PC-9 (cell line): Measurements from ENCODE around the gene SAMD11. TPM values are rescaled to one million over a fixed set of nuclear protein-coding genes. Genes with fewer than 3 reads are reported as not detected.

ENCODE experiments used
- BruUV-seq: library from RNA; stranded (reverse); fragments of 400-500 nt; replicated peaks from 2 replicates; lab custom pipeline; 2021; lab: Mats Ljungman, UMichigan
- CTCF ChIA-PET: fragments of 300-600 bp; sonication (Branson Sonifier 250); formaldehyde crosslinking; loops from one replicate; lab custom pipeline; 2022; ENCODE audit warnings: antibody characterized with exemption; lab: Charles Lee
- POLR2A ChIA-PET: fragments of 300-600 bp; sonication (Branson Sonifier 250); formaldehyde crosslinking; loops from one replicate; lab custom pipeline; 2022; ENCODE audit warnings: antibody characterized with exemption; ENCODE audit not compliant: unreplicated experiment; lab: Charles Lee
- DNase-seq, 2 experiments: peaks; one replicate each; pipeline versions ENCODE4 v3.0.0 to v3.0.0-alpha.2; 2015 to 2022; ENCODE audit warnings: mixed read lengths in 1 of 2
- H2AFZ ChIP-seq: fragments of 200-600 bp; sonication (generic); 2 replicates; pipeline ENCODE4 v1.8.1; 2017; ENCODE audit warnings: antibody characterized with exemption
- H3F3A ChIP-seq: fragments of 200-600 bp; sonication (generic); 2 replicates; pipeline ENCODE4 v1.8.1; 2017; ENCODE audit warnings: antibody characterized with exemption, mild to moderate bottlenecking, low read depth; ENCODE audit not compliant: insufficient read depth
- H3K27ac ChIP-seq: fragments of 200-600 bp; sonication (generic); 2 replicates; pipeline ENCODE4 v1.6.1; 2016; ENCODE audit warnings: mixed run types
- H3K27me3 ChIP-seq: fragments of 200-600 bp; sonication (generic); 2 replicates; pipeline ENCODE4 v1.6.1; 2016; ENCODE audit warnings: low read depth, mixed run types; ENCODE audit not compliant: insufficient read depth
- H3K36me3 ChIP-seq: fragments of 200-600 bp; sonication (generic); 2 replicates; pipeline ENCODE4 v1.6.1; 2016; ENCODE audit warnings: low read depth, mixed run types
- H3K4me1 ChIP-seq: fragments of 200-600 bp; sonication (generic); replicated peaks from 2 replicates; pipeline ENCODE4 v1.6.1; 2016; ENCODE audit warnings: mixed run types; ENCODE audit not compliant: insufficient read depth
- H3K4me2 ChIP-seq: fragments of 200-600 bp; sonication (generic); 2 replicates; pipeline ENCODE4 v1.6.1; 2017; ENCODE audit warnings: mixed run types
- H3K4me3 ChIP-seq: fragments of 200-600 bp; sonication (generic); 2 replicates; pipeline ENCODE4 v1.6.1; 2016; ENCODE audit warnings: mixed run types
- H3K79me2 ChIP-seq: fragments of 200-600 bp; sonication (generic); 2 replicates; pipeline ENCODE4 v1.6.1; 2017; ENCODE audit warnings: low read depth, mixed run types
- H3K9me2 ChIP-seq: fragments of 200-600 bp; sonication (generic); 2 replicates; pipeline ENCODE4 v1.8.1; 2017; ENCODE audit warnings: mild to moderate bottlenecking; ENCODE audit not compliant: insufficient read depth
- H3K9me3 ChIP-seq: fragments of 200-600 bp; sonication (generic); 2 replicates; pipeline ENCODE4 v1.8.1; 2016; ENCODE audit warnings: low read depth; ENCODE audit not compliant: insufficient read depth
- H4K20me1 ChIP-seq: fragments of 200-600 bp; sonication (generic); 2 replicates; pipeline ENCODE4 v1.8.1; 2017; ENCODE audit not compliant: insufficient read depth
- EZH2 ChIP-seq: fragments of 200-600 bp; sonication (generic); IDR thresholded peaks from 2 replicates; pipeline ENCODE4 v1.8.0; 2017; ENCODE audit warnings: antibody characterized with exemption, low read depth
- intact Hi-C: fragments of 100-400 bp; cut with micrococcal nuclease; formaldehyde crosslinking; loops from one replicate; pipeline ENCODE4 v1.10.0; 2022; ENCODE audit not compliant: unreplicated experiment
- total RNA-seq: library from RNA; stranded (reverse); gene quantifications from 2 replicates; pipeline ENCODE4 v1.2.3, GENCODE V29; 2021
- TF ChIP-seq, protein P1 (sequence below): fragments of 200-600 bp; sonication (generic); conservative IDR thresholded peaks from 2 replicates; pipeline ENCODE4 v1.6.1; 2017; ENCODE audit warnings: mixed run types, antibody characterized with exemption, mild to moderate bottlenecking, moderate library complexity

The SAMD11 gene
- total RNA-seq, 1 experiment from 2014 or later = 0.59 TPM

DNA sequence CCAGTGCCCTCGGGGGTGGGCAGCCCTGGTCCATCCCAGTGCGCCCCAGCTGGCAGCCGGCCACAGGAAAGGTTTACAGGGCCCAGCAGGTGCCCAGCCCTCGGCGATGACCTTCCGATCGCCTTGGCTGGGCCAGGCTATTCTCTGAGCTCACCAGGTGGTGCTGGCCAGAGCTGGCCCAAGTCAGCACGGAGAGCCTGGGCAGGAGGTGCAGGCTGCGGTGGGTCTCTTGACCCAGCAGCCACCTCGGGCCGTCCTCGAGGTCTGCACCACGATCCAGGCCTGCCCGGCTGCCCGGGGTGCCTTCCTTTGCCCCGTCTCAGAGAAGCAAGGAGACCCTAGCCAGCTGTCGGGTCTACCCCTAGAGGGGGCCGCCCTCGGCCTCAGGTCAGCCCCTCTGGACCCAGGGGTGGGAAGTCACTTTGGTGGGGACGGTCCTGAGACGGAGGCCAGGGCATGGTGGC lies 57.8 kb downstream of the SAMD11 start:
- intact Hi-C loops = loop anchor here (5.0 to 10.0 kb wide), 2 partner anchors 253 to 311 kb away; partner anchors contain the start of genes B3GALT6 and SDF4
- no TSS peak for BruUV-seq

DNA sequence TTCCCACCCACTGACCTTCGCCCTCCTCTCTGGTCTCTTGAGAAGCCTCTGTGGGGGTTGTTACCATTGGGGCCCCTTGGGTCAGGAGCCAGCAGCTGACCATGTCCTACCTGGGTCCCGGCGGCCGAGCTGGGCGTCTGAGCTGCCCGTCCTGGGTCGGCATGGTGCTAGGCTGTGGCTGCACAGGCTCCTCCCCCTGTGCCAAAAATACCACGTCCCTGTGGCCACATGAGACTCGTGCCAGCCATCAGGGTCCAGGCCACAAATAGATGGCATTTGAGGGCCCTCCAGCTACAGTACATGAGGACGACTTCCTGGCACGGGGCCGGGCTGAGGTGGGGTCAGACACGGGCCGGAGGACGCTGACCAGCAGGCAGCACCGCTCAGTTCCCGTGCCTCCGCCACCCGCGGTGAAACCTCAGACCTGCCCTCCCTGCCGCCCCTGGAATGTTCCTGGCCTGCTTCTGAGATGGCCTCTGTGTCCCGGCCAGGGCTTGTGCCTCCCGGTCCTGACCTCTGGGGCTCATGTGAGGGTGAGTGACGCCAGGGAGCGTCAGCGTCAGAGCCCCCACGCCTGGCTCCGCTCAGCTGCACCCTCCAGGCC lies 58.3 kb downstream of the SAMD11 start, which contains the start of gene PERM1:
Gene PERM1, minus strand, starts transcription at position 139 of the 604 bp plus-strand sequence. CDS start 1,064 bp downstream, outside the sequence.
- Histone ChIP-seq H3K27me3 (no peaks in the 10 kb centered on the region), H4K20me1 (no peaks in the 10 kb centered on the region), H3K9me3 (no peaks in the 10 kb centered on the region), H3K4me2 (no peak within 1 kb of the TSS), H3K27ac (no peak within 1 kb of the TSS), H2AFZ (no peak within 1 kb of the TSS), H3K4me1 (no peaks in the 10 kb centered on the region), H3K36me3 (no peaks in the 10 kb centered on the region), H3K79me2 (no peaks in the 10 kb centered on the region), H3K4me3 (no peak within 1 kb of the TSS), H3F3A (peaks cover 21% of the 10 kb centered on the region; the same call in 1 of the 2 replicates), H3K9me2 (no peaks in the 10 kb centered on the region)
- POLR2A ChIA-PET = interaction anchor here (0.5 kb wide), 1 partner anchor 40 kb away, joined by 6 read pairs; no protein-coding TSS in a partner anchor
- BruUV-seq = no TSS peak
- DNase-seq = no peak
- CTCF ChIA-PET = no interaction called here
- intact Hi-C loops = loop anchor here (5.0 to 10.0 kb wide), 2 partner anchors 253 to 310 kb away; partner anchors contain the start of genes B3GALT6 and SDF4
- TF ChIP-seq, protein P1, sequence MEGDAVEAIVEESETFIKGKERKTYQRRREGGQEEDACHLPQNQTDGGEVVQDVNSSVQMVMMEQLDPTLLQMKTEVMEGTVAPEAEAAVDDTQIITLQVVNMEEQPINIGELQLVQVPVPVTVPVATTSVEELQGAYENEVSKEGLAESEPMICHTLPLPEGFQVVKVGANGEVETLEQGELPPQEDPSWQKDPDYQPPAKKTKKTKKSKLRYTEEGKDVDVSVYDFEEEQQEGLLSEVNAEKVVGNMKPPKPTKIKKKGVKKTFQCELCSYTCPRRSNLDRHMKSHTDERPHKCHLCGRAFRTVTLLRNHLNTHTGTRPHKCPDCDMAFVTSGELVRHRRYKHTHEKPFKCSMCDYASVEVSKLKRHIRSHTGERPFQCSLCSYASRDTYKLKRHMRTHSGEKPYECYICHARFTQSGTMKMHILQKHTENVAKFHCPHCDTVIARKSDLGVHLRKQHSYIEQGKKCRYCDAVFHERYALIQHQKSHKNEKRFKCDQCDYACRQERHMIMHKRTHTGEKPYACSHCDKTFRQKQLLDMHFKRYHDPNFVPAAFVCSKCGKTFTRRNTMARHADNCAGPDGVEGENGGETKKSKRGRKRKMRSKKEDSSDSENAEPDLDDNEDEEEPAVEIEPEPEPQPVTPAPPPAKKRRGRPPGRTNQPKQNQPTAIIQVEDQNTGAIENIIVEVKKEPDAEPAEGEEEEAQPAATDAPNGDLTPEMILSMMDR = no peak
- no peak for TF ChIP-seq EZH2

More for the DNA sequence above, 57.8 kb downstream of the SAMD11 start:
- no peak overlapping the region for H3K27ac ChIP-seq
- DNase-seq = no peak
- peaks cover 21% of the 10 kb centered on the region; the same call in 1 of the 2 replicates for H3F3A ChIP-seq
- no peaks in the 10 kb centered on the region for H3K79me2 ChIP-seq
- H3K4me1 ChIP-seq = no peaks in the 10 kb centered on the region
- H3K4me3 ChIP-seq = no peak overlapping the region
- H3K9me3 ChIP-seq = no peaks in the 10 kb centered on the region
- ChIA-PET POLR2A (no interaction called here), CTCF (interaction anchor here (0.6 kb wide), 1 partner anchor 48 kb away, joined by 3 read pairs; no protein-coding TSS in a partner anchor)
- no peaks in the 10 kb centered on the region for H4K20me1 ChIP-seq
- H3K27me3 ChIP-seq = no peaks in the 10 kb centered on the region
- H3K9me2 ChIP-seq = no peaks in the 10 kb centered on the region
- no peaks in the 10 kb centered on the region for H3K36me3 ChIP-seq
- H2AFZ ChIP-seq = no peak overlapping the region
- no peak overlapping the region for H3K4me2 ChIP-seq
- TF ChIP-seq EZH2 = no peak
- TF ChIP-seq, protein P1 = no peak

DNA sequence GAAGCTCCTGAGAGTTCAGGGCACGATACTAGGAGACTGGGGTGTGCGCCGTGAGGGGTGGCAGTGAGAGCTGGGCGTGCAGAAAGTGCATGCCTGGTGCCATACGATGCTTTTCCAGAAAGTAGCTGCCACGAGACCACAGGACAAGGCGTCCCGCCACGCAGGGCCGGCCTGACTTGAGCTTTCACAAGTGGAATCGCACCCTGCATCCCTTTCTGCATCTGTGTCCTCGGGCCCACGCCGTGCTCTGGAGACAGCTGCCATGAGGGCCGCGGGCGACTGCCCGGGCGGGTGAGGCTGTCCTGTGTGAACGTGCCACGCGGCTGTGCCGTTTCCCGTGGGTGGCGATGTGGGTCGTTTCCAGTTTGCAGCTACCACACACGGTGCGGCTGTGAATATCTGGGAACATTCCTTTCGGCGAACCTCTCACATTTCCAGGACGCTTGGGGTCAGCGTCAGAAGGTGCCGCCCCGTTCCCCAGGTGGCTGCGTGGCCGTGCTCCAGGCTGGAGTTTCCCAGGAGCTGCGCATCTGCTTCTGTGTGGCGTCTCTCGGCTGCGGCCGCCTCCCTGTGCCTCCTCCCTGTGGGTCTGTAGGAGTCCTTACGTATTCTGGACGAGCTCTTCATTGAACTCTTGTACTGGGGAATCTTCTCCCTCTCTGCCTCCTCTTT lies 59.2 kb downstream of the SAMD11 start:
- H4K20me1 ChIP-seq = no peaks in the 10 kb centered on the region
- no peaks in the 10 kb centered on the region for H3K27me3 ChIP-seq
- peaks cover 21% of the 10 kb centered on the region; the same call in 1 of the 2 replicates for H3F3A ChIP-seq
- no peak overlapping the region for H3K27ac ChIP-seq
- DNase-seq = peak in 1 of 2 experiments; percentile 59
- no peaks in the 10 kb centered on the region for H3K36me3 ChIP-seq
- no peaks in the 10 kb centered on the region for H3K9me3 ChIP-seq
- H2AFZ ChIP-seq = no peak overlapping the region
- no TSS peak for BruUV-seq
- no peaks in the 10 kb centered on the region for H3K9me2 ChIP-seq
- POLR2A ChIA-PET = interaction anchor here (0.5 to 0.7 kb wide), 3 partner anchors 40 to 309 kb away, joined by 3 to 6 read pairs (median 5); partner anchors contain the start of gene RNF223
- TF ChIP-seq, protein P1 = no peak
- no peak overlapping the region for H3K4me3 ChIP-seq
- H3K4me2 ChIP-seq = no peak overlapping the region
- H3K79me2 ChIP-seq = no peaks in the 10 kb centered on the region
- CTCF ChIA-PET = interaction anchor here (0.5 to 0.6 kb wide), 3 partner anchors 40 to 386 kb away, joined by 3 read pairs; no protein-coding TSS in a partner anchor
- H3K4me1 ChIP-seq = no peaks in the 10 kb centered on the region
- intact Hi-C loops = loop anchor here (1.0 to 10.0 kb wide), 3 partner anchors 16 to 309 kb away; partner anchors contain the start of genes B3GALT6 and SDF4
